GM18861 (cell line): ENCODE data around the gene ANO10.
A peak's percentile ranks its signal among the peaks of the same experiment; 100 is the strongest.
"Not testable (repeated sequence)": the region's sequence is repeated elsewhere in the genome, so short reads cannot be mapped to it uniquely, and the experiment has no call there.

ENCODE experiments used
- ATAC-seq: cut with Tn5 transposase; IDR thresholded peaks from one replicate; pipeline ENCODE4 v1.9.1; 2021; ENCODE audit not compliant: unreplicated experiment

Gene ANO10

GRCh38 chr3:43629257-43629656 is 7.4 kb upstream of the ANO10 start:
- ATAC-seq = peak; percentile 62

DNA sequence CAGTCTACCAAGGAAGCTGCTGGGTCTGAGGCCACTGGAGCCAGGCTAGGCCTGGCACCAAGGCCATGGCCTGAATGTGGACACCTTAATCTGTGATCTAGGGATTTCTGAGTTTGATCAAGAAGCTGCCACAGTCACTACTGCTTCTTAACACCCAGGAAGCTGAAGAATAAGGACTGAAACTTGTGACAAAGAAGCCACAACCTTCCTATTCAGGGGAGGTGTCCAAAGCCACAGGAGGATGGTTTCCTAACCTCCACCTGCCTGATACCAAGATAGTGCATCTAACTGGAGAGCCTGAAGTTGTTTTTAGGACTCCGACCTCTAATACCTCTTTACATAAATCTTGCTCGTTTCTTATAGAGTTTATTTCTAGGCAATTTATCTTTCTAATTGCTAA is 5.5 kb upstream of the ANO10 start:
- peak; percentile 34 for ATAC-seq

GRCh38 chr3:43624619-43625305 is 3.0 kb upstream of the ANO10 start:
- ATAC-seq = no peak

DNA sequence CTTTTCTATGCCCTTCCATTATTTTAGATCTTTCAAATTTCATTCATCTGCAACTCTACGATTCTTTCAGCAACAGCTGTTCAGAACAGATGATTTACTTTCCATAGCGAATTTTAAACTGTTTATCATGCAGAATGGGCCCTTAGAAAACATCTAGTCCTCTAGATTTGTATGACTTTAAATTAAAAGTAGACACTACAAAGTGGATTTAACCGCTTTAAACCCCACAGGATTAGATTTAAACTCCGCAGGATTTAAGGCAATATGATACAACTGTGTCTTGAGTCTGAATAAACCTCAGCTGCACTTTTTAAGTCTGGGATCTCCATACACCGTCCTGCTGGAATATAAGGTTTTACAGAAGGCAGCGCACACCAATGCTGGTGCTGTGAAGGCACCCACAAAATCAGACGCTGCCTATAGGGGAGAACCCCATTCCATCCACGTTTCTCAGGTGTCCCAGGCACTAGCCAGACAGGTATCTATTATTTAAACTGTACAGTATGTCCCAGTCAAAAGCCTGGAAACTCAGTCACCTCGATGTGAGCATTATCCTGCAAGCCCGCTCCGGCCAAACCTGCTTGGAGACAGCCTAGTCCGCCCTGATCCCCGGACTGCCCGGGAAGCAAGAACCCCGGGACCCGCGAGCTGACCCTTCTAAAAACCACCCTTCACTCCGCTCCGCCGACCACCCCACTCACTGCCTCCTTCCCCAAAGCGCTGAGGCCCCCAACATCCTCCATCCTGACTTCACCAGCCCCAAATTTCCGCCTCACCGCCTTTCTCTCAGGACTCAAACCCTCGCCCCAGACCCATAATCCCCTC is 768 bp downstream of the ANO10 start:
- no peak for ATAC-seq

- ATAC-seq = no peak
Measured at GRCh38 chr3:43619588-43619987, 2.2 kb downstream of the ANO10 start.

GRCh38 chr3:43618142-43618541 is 3.7 kb downstream of the ANO10 start:
- ATAC-seq = no peak

DNA sequence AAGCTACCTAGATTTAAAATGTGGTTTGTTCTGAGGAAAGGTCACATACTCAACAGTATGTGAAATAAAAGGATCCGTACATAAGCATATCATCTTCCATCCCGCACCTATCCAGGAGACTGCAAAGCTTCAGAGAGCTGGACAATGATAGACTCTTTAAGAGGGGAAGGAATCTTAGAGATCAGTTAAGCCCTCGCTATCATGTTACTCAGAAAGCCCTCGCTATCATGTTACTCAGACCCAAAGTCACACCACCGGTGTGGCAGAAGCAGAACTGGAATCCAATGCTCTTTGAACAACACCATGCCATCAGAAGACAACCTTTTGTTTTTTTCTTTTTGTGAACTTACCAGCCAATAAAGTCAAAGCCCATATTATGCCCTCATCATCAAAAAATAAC is 5.8 kb downstream of the ANO10 start:
- ATAC-seq = no peak

- ATAC-seq = no peak
Measured at GRCh38 chr3:43615133-43615532, 6.7 kb downstream of the ANO10 start.

DNA sequence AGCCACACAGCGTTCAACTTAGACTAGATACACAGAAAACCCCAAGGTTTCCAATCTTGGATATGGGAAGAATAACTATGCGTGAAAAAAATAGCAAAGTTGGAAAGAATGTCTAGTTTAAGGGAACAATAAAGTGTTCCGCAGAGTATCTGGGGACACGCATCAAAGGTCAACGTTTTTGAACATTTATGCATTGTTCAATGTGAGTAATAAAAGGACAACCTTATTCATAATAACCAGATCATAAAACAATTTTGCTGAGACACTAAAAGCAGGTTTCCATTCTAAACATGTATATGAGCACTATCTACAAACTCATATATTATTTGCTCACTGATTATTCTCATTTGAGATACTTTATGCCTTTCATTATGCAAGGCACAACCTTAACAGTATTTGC is 7.8 kb downstream of the ANO10 start:
- ATAC-seq = no peak

DNA sequence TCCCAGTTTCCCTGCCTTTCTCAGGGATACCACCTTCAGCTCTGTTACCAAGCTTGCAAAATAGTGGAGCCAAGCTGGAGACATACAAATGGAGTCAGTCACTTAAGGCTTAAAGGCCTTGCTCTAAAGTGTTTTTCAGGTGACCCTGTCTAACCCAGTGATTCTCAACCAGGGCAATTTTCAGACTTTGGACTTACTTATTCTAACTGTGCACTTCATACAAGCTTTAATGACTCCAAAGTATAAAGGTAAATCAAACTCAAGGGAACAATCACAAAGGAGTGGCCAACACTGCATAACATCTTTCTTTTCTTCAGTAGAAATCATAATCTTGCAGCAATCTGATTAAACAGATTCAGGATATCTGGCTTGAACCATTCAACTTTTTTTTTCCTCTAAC is 9.4 kb downstream of the ANO10 start:
- ATAC-seq = no peak

GRCh38 chr3:43609406-43609805 is 12.4 kb downstream of the ANO10 start:
- no peak for ATAC-seq

- no peak for ATAC-seq
Measured at GRCh38 chr3:43608751-43609150, 13.1 kb downstream of the ANO10 start.

DNA sequence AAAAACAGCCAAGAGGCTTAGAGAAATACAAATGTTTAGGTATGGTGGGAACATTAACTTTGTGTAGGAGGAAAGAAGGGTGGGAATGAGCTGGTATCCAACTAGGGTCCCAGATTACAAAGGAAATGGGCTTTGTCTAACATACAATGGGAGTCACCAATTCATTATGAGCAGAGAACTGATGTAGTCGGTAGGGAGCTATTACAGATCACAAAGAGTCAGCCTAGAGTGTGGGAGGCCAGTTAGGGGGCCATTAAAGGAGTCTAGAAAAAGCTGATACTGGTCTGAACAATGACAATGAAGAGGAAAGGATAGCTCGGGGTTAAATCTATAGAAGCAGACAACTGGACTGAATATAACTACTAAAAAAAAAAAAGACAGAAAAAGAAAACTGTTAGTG is 15.5 kb downstream of the ANO10 start:
- ATAC-seq = no peak

GRCh38 chr3:43599959-43600358 is 21.9 kb downstream of the ANO10 start:
- ATAC-seq = not testable (repeated sequence)

DNA sequence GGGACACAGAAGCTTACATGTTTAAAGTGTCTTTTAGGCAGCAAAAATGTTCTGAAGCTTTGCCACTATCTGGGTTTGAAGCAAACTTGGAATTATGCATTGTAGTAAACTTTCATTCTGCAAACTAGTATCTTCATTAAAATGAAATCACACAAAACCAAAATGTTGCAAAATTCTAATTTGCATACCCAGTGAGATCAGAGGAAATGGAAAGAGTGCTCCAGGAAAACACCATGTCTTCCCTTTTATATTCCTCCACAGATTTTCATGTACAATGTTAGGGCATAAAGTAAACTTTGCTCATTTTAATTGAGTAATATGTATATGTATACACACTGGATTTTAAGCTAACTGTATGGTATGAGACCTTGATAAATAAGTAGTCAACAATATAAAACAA is 23.9 kb downstream of the ANO10 start:
- ATAC-seq = no peak

- not testable (repeated sequence) for ATAC-seq
Measured at GRCh38 chr3:43596178-43596577, 25.6 kb downstream of the ANO10 start.

GRCh38 chr3:43595280-43595679 is 26.5 kb downstream of the ANO10 start:
- not testable (repeated sequence) for ATAC-seq

DNA sequence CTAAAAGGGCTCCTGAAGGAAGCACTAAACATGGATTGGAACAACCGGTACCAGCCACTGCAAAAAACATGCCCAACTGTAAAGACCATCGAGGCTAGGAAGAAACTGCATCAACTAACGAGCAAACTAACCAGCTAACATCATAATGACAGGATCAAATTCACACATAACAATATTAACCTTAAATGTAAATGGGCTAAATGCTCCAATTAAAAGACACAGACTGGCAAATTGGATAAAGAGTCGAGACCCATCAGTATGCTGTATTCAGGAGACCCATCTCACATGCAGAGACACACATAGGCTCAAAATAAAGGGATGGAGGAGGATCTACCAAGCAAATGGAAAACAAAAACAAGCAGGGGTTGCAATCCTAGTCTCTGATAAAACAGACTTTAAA is 28.2 kb downstream of the ANO10 start:
- ATAC-seq = not testable (repeated sequence)

DNA sequence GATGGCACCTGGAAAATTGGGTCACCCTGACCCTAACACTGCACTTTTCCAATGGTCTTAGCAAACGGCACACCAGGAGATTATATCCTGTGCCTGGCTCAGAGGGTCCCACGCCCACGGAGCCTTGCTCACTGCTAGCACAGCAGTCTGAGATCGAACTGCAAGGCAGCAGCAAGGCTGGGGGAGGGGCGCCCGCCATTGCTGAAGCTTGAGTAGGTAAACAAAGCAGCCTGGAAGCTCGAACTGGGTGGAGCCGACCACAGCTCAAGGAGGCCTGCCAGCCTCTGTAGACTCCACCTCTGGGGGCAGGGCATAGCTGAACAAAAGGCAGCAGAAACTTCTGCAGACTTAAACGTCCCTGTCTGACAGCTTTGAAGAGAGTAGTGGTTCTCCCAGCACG is 29.9 kb downstream of the ANO10 start:
- not testable (repeated sequence) for ATAC-seq

DNA sequence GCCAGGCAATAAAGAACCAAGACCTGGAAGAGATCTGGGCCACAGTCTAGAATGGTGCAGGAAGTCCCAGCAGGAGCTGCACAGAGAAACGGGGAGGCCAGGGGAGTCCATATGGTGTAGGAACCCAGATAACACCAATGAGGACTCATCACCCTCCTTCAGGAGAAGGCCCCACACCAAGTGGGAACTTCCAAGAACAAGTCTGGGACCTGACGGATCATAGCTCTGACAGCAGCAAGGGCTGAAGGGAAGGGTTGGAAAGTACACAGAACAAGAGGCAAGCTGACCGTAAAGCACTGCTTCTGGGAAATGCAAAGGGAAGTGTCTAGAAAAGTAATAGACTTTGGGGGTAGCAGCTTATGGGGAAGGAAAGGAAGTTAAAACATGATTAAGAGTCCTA is 34.5 kb downstream of the ANO10 start:
- no peak for ATAC-seq

DNA sequence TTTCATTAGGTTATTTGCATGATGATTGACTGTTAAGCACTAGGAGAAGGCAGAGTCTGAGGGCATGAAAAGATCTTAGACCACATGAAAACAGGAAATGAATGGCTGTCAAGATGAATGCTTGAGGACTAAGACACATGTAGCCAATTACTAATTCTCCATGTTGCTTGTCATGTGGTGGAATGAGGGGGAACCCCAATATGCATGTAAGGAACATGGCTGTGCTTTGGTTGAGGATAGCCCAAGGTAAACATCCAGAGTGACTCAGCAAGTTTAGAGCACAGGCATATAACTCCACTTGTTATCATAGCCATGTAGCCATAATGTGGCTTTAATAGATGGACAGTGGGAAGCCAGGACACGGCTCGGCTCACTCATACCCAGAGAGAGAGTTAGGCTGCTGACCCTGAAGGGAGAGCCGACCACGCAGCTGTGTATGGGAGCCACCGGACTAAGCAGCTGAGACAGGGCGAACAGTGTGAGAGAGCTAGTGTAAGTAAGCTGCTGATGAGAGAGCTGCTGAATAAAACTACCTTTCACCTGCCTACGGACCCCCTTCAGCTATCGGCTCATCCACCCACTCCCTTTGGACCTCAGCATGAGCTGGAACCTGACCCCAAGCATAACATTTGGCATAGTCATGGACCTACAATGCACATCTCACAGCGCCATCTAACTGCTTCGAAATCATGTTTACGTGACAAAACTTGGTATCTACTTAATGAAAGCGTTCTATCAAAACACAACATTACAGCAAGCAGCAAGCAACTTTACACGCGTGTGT is 37.6 kb downstream of the ANO10 start:
- ATAC-seq = no peak

- ATAC-seq = no peak
Measured at GRCh38 chr3:43583481-43583880, 38.3 kb downstream of the ANO10 start.
